Fibroblast of skin of left quadriceps (primary cell): ENCODE measurements around the gene XXYLT1.
"Not testable (repeated sequence)": the region's sequence is repeated elsewhere in the genome, so short reads cannot be mapped to it uniquely, and the experiment has no call there.

Source experiments
- DNase-seq, 2 experiments: peaks; one replicate each; pipeline ENCODE4 v3.0.0-alpha.2; 2013; ENCODE audit warnings: low read depth in 2 of 2

Gene XXYLT1

GRCh38 chr3:195097331-195098255, 173.4 kb downstream of the XXYLT1 start:
- no peak for DNase-seq

GRCh38 chr3:195096484-195097330, 174.3 kb downstream of the XXYLT1 start:
- DNase-seq: no peak

- DNase-seq: no peak
These were observed 174.9 kb downstream of the XXYLT1 start for GRCh38 chr3:195096053-195096452.

- DNase-seq: no peak
These were observed 175.3 kb downstream of the XXYLT1 start for GRCh38 chr3:195095704-195096036.

GRCh38 chr3:195095035-195095703, 175.8 kb downstream of the XXYLT1 start:
- no peak for DNase-seq

- no peak for DNase-seq
These were observed 176.6 kb downstream of the XXYLT1 start for GRCh38 chr3:195094191-195094921.

GRCh38 chr3:195093731-195094130, 177.2 kb downstream of the XXYLT1 start:
- no peak for DNase-seq

GRCh38 chr3:195087840-195088601, 182.9 kb downstream of the XXYLT1 start:
- not testable (repeated sequence) for DNase-seq

- DNase-seq: no peak
These were observed 183.6 kb downstream of the XXYLT1 start for GRCh38 chr3:195087328-195087727.

- DNase-seq: no peak
These were observed 184.1 kb downstream of the XXYLT1 start for GRCh38 chr3:195086885-195087284.

- no peak for DNase-seq
These were observed 184.6 kb downstream of the XXYLT1 start for GRCh38 chr3:195086341-195086740.

GRCh38 chr3:195085356-195086130, 185.4 kb downstream of the XXYLT1 start:
- no peak for DNase-seq

- DNase-seq: no peak
These were observed 186.2 kb downstream of the XXYLT1 start for GRCh38 chr3:195084746-195085145.

- no peak for DNase-seq
These were observed 187.3 kb downstream of the XXYLT1 start for GRCh38 chr3:195083659-195084058.

GRCh38 chr3:195082811-195083210, 188.1 kb downstream of the XXYLT1 start:
- no peak for DNase-seq

GRCh38 chr3:195081242-195081963, 189.6 kb downstream of the XXYLT1 start:
- no peak for DNase-seq

GRCh38 chr3:195080571-195081151, 190.3 kb downstream of the XXYLT1 start:
- DNase-seq: no peak

GRCh38 chr3:195080125-195080524, 190.8 kb downstream of the XXYLT1 start:
- no peak for DNase-seq

- no peak for DNase-seq
These were observed 191.3 kb downstream of the XXYLT1 start for GRCh38 chr3:195079636-195080035.
